Astrocyte of the cerebellum (primary cell): ENCODE data around the gene TADA3.

Experiments
- DNase-seq: peaks from one replicate; pipeline ENCODE4 v3.0.0-alpha.2; 2011; ENCODE audit warnings: low read depth
- H3K4me3 ChIP-seq: 2 replicates; pipeline ENCODE4 v1.5.1; 2011; ENCODE audit warnings: mild to moderate bottlenecking, low read depth, low read length, moderate library complexity
- in situ Hi-C: cut with HindIII; loops from 2 replicates; pipeline ENCODE4 v1.10.0; 2017; ENCODE audit warnings: low sequenced_read_pairs
- TF ChIP-seq, protein P1 (sequence below): IDR thresholded peaks from 2 replicates; pipeline ENCODE4 v1.5.1; 2012; ENCODE audit warnings: low read length, low read depth, moderate library complexity, mild to moderate bottlenecking; ENCODE audit errors: missing control alignments

Gene TADA3

DNA sequence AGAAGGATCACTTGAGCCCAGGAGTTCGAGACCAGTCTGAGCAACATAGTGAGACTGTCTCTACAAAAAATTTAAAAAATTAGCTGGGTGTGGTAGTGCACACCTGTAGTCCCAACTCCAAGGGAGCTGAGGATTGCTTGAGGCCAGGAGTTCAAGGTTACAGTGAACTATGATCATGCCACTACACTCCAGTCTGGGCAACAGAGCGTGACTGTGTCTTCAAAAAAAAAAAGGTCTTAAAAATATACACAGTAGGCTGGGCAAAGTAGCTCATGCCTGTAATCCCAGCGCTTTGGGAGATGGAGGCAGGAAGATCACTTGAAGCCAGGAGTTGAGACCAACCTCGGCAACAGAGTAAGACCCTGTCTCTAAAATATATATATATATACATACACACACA is 11.4 kb downstream of the TADA3 start:
- TF ChIP-seq, protein P1, sequence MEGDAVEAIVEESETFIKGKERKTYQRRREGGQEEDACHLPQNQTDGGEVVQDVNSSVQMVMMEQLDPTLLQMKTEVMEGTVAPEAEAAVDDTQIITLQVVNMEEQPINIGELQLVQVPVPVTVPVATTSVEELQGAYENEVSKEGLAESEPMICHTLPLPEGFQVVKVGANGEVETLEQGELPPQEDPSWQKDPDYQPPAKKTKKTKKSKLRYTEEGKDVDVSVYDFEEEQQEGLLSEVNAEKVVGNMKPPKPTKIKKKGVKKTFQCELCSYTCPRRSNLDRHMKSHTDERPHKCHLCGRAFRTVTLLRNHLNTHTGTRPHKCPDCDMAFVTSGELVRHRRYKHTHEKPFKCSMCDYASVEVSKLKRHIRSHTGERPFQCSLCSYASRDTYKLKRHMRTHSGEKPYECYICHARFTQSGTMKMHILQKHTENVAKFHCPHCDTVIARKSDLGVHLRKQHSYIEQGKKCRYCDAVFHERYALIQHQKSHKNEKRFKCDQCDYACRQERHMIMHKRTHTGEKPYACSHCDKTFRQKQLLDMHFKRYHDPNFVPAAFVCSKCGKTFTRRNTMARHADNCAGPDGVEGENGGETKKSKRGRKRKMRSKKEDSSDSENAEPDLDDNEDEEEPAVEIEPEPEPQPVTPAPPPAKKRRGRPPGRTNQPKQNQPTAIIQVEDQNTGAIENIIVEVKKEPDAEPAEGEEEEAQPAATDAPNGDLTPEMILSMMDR: no peak

GRCh38 chr3:9780458-9780812 is 11.8 kb downstream of the TADA3 start:
- no peak overlapping the region for H3K4me3 ChIP-seq
- DNase-seq: no peak
- in situ Hi-C loops: no loop called here
- TF ChIP-seq, protein P1: no peak

More for the DNA sequence above, 11.4 kb downstream of the TADA3 start:
- in situ Hi-C loops: no loop called here
- no peak for DNase-seq
- no peak overlapping the region for H3K4me3 ChIP-seq

DNA sequence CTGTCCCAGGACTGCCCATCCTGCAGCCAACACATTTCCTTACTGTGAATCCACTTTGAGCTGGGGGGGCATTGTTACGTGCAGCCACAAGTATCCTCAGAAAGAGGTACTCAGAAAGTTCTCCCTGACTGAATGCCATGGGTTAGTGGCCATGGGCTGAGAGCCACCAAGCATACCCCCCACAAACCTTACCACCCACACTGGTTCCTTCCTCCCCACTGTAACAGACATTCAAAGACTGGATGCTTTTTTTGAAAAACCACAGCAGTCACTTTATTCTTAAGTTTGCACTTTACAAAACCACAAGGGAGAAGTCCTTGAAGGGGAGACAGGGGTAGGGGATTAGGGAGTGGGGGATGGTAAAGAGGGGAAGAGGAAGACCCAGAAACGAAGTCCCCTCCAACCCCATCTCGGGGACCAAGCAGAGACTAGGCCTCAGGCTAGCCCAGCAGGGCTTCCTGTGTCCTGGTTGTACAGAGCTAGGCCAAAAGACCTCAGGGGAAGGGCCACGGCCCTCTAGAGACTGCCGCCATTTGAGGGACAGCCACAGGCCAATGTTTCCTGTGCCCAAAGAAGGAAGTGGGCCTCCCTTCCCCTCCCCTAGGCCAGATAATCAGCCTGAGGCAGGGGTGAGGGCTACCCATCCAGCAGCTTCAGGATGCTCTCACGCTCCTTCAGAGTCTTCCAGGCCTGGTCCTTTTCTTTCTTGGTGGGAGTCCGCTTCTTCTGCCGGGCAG is 12.4 kb downstream of the TADA3 start:
- in situ Hi-C loops: no loop called here
- no peak for DNase-seq
- TF ChIP-seq, protein P1: no peak
- H3K4me3 ChIP-seq: no peak overlapping the region

- DNase-seq: no peak
- no peak overlapping the region for H3K4me3 ChIP-seq
- in situ Hi-C loops: no loop called here
- TF ChIP-seq, protein P1: no peak
Measured at GRCh38 chr3:9779075-9779593, 13.1 kb downstream of the TADA3 start.

DNA sequence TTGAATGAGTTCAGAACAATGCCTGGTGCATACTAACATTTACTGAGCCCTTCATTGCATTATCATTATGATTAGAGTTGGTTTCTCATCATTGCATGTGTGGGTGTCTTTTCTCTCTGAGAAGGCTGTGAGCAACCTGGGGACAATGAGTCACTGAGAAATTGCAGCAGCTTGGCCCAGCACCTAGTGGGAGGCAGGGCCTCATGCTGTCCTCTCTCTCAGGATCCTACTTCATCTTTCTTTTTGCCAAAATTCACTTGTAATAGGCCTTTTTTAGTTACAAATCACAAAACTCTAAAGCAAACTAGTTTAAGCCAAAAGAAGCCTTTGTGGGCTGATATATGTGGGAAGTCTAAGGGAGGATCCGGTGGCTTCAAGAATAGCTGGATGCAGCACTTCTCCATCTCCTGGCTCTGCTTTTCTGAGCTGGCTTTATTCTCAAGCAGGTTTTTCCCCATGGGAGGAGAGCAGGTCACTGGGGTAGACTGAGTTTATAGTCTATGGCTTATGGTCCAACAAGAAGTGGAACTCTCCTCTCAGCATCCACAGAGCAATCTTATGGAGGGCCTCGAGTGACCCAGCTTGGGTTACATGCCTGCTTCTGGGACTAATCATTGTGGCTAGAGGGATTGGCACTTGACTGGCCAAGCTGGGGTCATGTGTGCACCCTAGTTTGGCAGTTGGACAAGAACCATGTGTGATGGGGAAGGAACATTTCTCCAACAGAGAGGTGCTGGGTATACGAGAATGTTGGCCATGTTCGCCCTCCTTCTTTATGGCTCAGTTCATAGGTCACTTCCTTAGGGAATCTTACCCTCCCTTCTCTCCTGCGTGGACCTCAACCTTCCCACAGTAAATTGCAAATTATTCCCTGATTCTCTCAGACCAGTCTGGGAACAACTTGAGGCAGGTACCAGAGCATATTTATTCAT is 13.9 kb downstream of the TADA3 start:
- in situ Hi-C loops: no loop called here
- no peak for DNase-seq
- no peak overlapping the region for H3K4me3 ChIP-seq
- TF ChIP-seq, protein P1: no peak

DNA sequence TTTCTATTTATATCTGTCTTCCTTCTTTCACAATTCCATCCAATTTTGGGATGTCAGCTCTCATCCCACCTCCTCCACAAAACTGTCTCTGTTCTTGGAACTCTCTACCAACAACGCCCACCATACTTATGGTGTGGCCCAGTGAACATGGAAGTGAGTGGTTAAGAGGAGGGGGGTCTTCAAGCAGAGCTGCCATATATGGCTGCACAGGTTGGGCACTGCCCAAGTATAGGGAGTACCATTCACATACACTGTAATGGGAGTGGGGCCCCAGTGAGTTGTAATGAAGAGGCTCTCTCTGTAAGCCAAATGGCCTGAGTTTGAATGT is 14.6 kb downstream of the TADA3 start:
- no peak for DNase-seq
- in situ Hi-C loops: no loop called here
- H3K4me3 ChIP-seq: no peak overlapping the region
- TF ChIP-seq, protein P1: no peak
